Ishikawa (cell line): ENCODE results near the gene PTPRN2.

Experiments used
- CEBPB ChIP-seq: IDR thresholded peaks from 2 replicates; pipeline ENCODE4 v1.6.1; 2012
- CREB1 ChIP-seq: IDR thresholded peaks from 2 replicates; pipeline ENCODE4 v1.6.1; 2012; ENCODE audit warnings: low read depth
- EGR1 ChIP-seq: IDR thresholded peaks from 2 replicates; pipeline ENCODE4 v1.6.1; 2012
- EP300 ChIP-seq: IDR thresholded peaks from 2 replicates; pipeline ENCODE4 v1.6.1; 2012; ENCODE audit warnings: borderline replicate concordance
- FOXM1 ChIP-seq: IDR thresholded peaks from 2 replicates; pipeline ENCODE4 v1.6.1; 2012; ENCODE audit warnings: low read depth, borderline replicate concordance
- MAX ChIP-seq: IDR thresholded peaks from 2 replicates; pipeline ENCODE4 v1.6.1; 2012
- NFIC ChIP-seq: IDR thresholded peaks from 2 replicates; pipeline ENCODE4 v1.6.1; 2012
- RAD21 ChIP-seq: IDR thresholded peaks from 2 replicates; pipeline ENCODE4 v1.6.1; 2012; ENCODE audit warnings: low read depth
- REST ChIP-seq: IDR thresholded peaks from 2 replicates; pipeline ENCODE4 v1.6.1; 2012; ENCODE audit warnings: low read depth, mild to moderate bottlenecking
- TAF1 ChIP-seq: IDR thresholded peaks from 2 replicates; pipeline ENCODE4 v1.6.1; 2012; ENCODE audit warnings: low read depth, mild to moderate bottlenecking
- TCF12 ChIP-seq: IDR thresholded peaks from 2 replicates; pipeline ENCODE4 v1.6.1; 2012; ENCODE audit warnings: low read depth
- TEAD4 ChIP-seq: IDR thresholded peaks from 2 replicates; pipeline ENCODE4 v1.6.1; 2012
- USF1 ChIP-seq: IDR thresholded peaks from 2 replicates; pipeline ENCODE4 v1.6.1; 2012
- YY1 ChIP-seq: IDR thresholded peaks from 2 replicates; pipeline ENCODE4 v1.6.1; 2012; ENCODE audit warnings: low read depth
- ZBTB7A ChIP-seq: IDR thresholded peaks from 2 replicates; pipeline ENCODE4 v1.6.1; 2012; ENCODE audit warnings: low read depth

Gene PTPRN2

GRCh38 chr7:157975401-157976372, 611.9 kb downstream of the PTPRN2 start:
- no peak for TF ChIP-seq EGR1
- TF ChIP-seq ZBTB7A: no peak
- TF ChIP-seq REST: no peak
- no peak for TF ChIP-seq CEBPB
- no peak for TF ChIP-seq USF1
- no peak for TF ChIP-seq TCF12
- TF ChIP-seq EP300: no peak

- TF ChIP-seq NFIC (no peak), USF1 (no peak), REST (no peak)
Measured at GRCh38 chr7:157974678-157975230, 612.9 kb downstream of the PTPRN2 start.

- TF ChIP-seq YY1 (no peak), MAX (no peak), RAD21 (no peak), USF1 (no peak), ZBTB7A (no peak), TEAD4 (no peak), CEBPB (no peak), NFIC (no peak), FOXM1 (no peak), EP300 (no peak), TCF12 (no peak), REST (no peak), TAF1 (no peak), CREB1 (no peak), EGR1 (no peak)
Measured at GRCh38 chr7:157973971-157974677, 613.5 kb downstream of the PTPRN2 start.

GRCh38 chr7:157972914-157973313, 614.7 kb downstream of the PTPRN2 start:
- TF ChIP-seq CREB1 (no peak), TCF12 (no peak), NFIC (no peak), EP300 (no peak), TEAD4 (no peak), TAF1 (no peak), USF1 (no peak), FOXM1 (no peak), ZBTB7A (no peak), MAX (no peak), YY1 (no peak), RAD21 (no peak), REST (no peak), CEBPB (no peak), EGR1 (no peak)
